ENCODE results near the gene DUT.

DNA sequence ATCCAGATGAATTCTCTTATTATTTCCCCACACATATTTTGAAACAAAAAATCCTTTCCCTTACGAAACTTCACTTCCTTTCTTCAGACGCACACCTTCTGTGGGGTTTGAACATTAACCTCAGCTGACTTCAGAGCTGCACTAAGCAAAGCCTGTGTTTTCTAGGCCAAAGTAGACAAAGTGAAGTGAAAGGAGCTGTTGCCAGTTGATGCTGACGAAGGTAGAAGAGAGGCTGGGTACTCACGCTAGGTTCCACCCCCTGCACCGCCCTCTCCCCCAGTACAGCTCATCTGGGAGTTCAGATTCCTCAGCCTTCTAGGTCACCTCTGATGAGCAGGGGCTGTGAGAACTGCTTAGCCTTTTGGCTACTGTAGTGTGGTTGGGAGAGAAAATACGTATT lies 24.1 kb downstream of the DUT start:
- TF ChIP-seq, protein P1, sequence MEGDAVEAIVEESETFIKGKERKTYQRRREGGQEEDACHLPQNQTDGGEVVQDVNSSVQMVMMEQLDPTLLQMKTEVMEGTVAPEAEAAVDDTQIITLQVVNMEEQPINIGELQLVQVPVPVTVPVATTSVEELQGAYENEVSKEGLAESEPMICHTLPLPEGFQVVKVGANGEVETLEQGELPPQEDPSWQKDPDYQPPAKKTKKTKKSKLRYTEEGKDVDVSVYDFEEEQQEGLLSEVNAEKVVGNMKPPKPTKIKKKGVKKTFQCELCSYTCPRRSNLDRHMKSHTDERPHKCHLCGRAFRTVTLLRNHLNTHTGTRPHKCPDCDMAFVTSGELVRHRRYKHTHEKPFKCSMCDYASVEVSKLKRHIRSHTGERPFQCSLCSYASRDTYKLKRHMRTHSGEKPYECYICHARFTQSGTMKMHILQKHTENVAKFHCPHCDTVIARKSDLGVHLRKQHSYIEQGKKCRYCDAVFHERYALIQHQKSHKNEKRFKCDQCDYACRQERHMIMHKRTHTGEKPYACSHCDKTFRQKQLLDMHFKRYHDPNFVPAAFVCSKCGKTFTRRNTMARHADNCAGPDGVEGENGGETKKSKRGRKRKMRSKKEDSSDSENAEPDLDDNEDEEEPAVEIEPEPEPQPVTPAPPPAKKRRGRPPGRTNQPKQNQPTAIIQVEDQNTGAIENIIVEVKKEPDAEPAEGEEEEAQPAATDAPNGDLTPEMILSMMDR (conservative IDR thresholded peaks at IDR 0.05), result no peak
- no peak for TF ChIP-seq ZFX (IDR thresholded peaks at IDR 0.05)

Measured in C4-2B (cell line).